Panc1 (cell line): ENCODE data around the gene RCSD1.

ENCODE experiments used
- CTCF ChIP-seq: fragments of 450-650 bp; IDR thresholded peaks from 2 replicates; pipeline ENCODE4 v1.5.1; 2017; ENCODE audit warnings: mild to moderate bottlenecking
- POLR2AphosphoS5 ChIP-seq: IDR thresholded peaks from 2 replicates; pipeline ENCODE4 v1.6.1; 2012; ENCODE audit warnings: mild to moderate bottlenecking, low read depth, low read length, moderate library complexity
- REST ChIP-seq, 2 experiments: IDR thresholded peaks; 2 replicates each; pipeline ENCODE4 v1.6.1; 2011 to 2012; ENCODE audit warnings: low read depth in 2 of 2, control low read depth in 1 of 2, low read length in 1 of 2, mild to moderate bottlenecking in 1 of 2, moderate library complexity in 1 of 2; ENCODE audit not compliant: insufficient read depth in 1 of 2

- TF ChIP-seq CTCF (no peak), REST (IDR thresholded peaks at IDR 0.05; ENCODE audit: insufficient read depth in 1 of 2, low read depth in 2 of 2, low read length in 1 of 2) (no peak), POLR2AphosphoS5 (no peak)
Observed at GRCh38 chr1:167752219-167752985, 122.4 kb downstream of the RCSD1 start.
